GM23248 (cell line): ENCODE results near the gene STAG1.

ENCODE experiments used
- EZH2 ChIP-seq: fragments of 200-600 bp; sonication (generic); IDR thresholded peaks from 2 replicates; pipeline ENCODE4 v1.6.1; 2018; ENCODE audit warnings: antibody characterized with exemption, mild to moderate bottlenecking; ENCODE audit not compliant: insufficient read depth, poor library complexity, severe bottlenecking
- EZH2phosphoT487 ChIP-seq: fragments of 200-600 bp; sonication (generic); IDR thresholded peaks from 2 replicates; pipeline ENCODE4 v1.6.1; 2018; ENCODE audit warnings: antibody characterized with exemption, moderate library complexity, mild to moderate bottlenecking, low read depth; ENCODE audit not compliant: insufficient read depth

DNA sequence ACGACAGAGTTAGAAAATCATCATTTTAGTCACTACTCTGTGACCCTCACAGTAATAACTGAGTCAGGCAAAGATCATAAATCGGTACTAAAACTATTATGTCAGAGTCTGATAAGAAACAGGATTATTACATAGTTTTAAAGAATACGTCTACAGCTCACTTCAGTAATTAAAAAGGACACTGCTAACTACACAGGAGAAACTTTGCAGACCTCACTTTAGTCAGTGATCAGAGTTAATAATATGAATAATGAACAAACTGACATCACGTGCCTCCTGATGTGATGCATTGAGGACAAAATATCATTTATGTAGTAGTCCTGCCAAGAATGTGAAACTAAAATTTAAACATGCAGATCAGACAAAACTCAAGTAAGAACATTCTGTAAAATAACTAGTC lies 339.9 kb downstream of the STAG1 start:
- TF ChIP-seq EZH2 (no peak), EZH2phosphoT487 (no peak)
